HG02588 (cell line): ENCODE results near the gene SLC46A1.
"Not testable (repeated sequence)": the region's sequence is repeated elsewhere in the genome, so short reads cannot be mapped to it uniquely, and the experiment has no call there.

ENCODE experiments used
- ATAC-seq: cut with Tn5 transposase; IDR thresholded peaks from one replicate; pipeline ENCODE4 v1.9.1; 2021; ENCODE audit warnings: mild to moderate bottlenecking, moderate library complexity; ENCODE audit not compliant: unreplicated experiment

The SLC46A1 gene

GRCh38 chr17:28405632-28406472 is at the start of gene SLC46A1:
TSS of gene SLC46A1 (minus strand) at chr17:28406212. CDS start at chr17:28406114, 98 bp downstream.
- peak; percentile 70 for ATAC-seq

- ATAC-seq: no peak
Observed at GRCh38 chr17:28449859-28450258, 43.8 kb upstream of the SLC46A1 start.

- ATAC-seq: no peak
Observed at GRCh38 chr17:28447396-28447760, 41.4 kb upstream of the SLC46A1 start.

- no peak for ATAC-seq
Observed at GRCh38 chr17:28446716-28447395, 40.8 kb upstream of the SLC46A1 start.

GRCh38 chr17:28443901-28444638 is 38.1 kb upstream of the SLC46A1 start:
- ATAC-seq: no peak

- ATAC-seq: not testable (repeated sequence)
Observed at GRCh38 chr17:28434326-28434725, 28.3 kb upstream of the SLC46A1 start.

- ATAC-seq: no peak
Observed at GRCh38 chr17:28433721-28434120, 27.7 kb upstream of the SLC46A1 start.

GRCh38 chr17:28427982-28428381 is 22.0 kb upstream of the SLC46A1 start:
- ATAC-seq: not testable (repeated sequence)

- no peak for ATAC-seq
Observed at GRCh38 chr17:28427371-28427770, 21.4 kb upstream of the SLC46A1 start.

GRCh38 chr17:28426081-28426519 is 20.1 kb upstream of the SLC46A1 start:
- ATAC-seq: no peak

- ATAC-seq: no peak
Observed at GRCh38 chr17:28425206-28425605, 19.2 kb upstream of the SLC46A1 start.

GRCh38 chr17:28421787-28422305 is 15.8 kb upstream of the SLC46A1 start:
- no peak for ATAC-seq

GRCh38 chr17:28416703-28417311 is 10.8 kb upstream of the SLC46A1 start:
- ATAC-seq: peak; percentile 47

GRCh38 chr17:28415886-28416285 is 9.9 kb upstream of the SLC46A1 start:
- ATAC-seq: no peak

GRCh38 chr17:28413804-28414203 is 7.8 kb upstream of the SLC46A1 start:
- ATAC-seq: no peak

- no peak for ATAC-seq
Observed at GRCh38 chr17:28412099-28412498, 6.1 kb upstream of the SLC46A1 start.

- ATAC-seq: no peak
Observed at GRCh38 chr17:28407974-28408306, 1.9 kb upstream of the SLC46A1 start.

- ATAC-seq: no peak
Observed at GRCh38 chr17:28407130-28407973, 1.3 kb upstream of the SLC46A1 start.

GRCh38 chr17:28406473-28406814 is 432 bp upstream of the SLC46A1 start:
- no peak for ATAC-seq
